ENCODE measurements around the gene FGR.

Gene FGR

DNA sequence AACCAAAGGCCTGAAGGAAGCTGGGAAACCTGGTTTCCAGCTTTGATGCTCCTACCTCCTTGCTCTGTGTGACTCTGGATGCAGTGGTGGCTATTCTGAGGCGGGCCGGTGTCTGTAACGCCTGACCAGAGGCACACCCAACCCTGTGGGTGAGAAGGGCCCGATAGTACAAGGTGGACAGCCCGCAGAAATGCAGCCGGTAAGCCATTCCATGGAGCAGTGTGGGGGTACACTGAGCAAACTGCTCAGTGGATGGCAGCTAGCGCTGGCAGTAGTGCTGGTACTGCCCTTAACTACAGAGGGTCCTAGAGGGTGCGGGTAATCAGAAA, 67.0 kb downstream of the FGR start:
- TF ChIP-seq, protein P1, sequence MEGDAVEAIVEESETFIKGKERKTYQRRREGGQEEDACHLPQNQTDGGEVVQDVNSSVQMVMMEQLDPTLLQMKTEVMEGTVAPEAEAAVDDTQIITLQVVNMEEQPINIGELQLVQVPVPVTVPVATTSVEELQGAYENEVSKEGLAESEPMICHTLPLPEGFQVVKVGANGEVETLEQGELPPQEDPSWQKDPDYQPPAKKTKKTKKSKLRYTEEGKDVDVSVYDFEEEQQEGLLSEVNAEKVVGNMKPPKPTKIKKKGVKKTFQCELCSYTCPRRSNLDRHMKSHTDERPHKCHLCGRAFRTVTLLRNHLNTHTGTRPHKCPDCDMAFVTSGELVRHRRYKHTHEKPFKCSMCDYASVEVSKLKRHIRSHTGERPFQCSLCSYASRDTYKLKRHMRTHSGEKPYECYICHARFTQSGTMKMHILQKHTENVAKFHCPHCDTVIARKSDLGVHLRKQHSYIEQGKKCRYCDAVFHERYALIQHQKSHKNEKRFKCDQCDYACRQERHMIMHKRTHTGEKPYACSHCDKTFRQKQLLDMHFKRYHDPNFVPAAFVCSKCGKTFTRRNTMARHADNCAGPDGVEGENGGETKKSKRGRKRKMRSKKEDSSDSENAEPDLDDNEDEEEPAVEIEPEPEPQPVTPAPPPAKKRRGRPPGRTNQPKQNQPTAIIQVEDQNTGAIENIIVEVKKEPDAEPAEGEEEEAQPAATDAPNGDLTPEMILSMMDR (IDR thresholded peaks at IDR 0.05; ENCODE audit: extremely low read depth, insufficient read depth, missing control alignments), result no peak
- no peak for DNase-seq (ENCODE audit: low spot score)
- in situ Hi-C loops (cut with MboI; ENCODE audit: low pct_unique_long_range_greater_than_20kb, low sequenced_read_pairs, unreplicated experiment), result no loop called here

DNA sequence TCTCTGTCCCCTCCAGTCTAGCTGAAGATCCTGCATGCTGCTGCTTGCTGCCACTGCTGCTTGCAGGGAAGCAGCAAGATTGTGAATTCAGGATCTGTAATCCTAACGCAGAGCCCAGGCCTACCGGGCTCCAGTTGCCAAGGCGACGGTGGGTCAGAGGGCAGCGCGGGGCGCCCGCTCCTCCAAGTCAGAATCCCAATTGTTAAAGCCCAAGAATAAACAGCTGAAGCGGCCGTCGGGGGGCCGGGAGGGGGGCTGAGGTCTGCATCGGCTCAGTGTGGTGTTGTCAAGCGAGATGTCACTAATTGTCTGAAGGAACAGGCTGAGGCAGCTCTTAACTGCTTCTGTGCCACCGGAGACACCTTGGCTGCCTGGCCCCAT, 67.8 kb downstream of the FGR start:
- no peak for DNase-seq (ENCODE audit: low spot score)
- in situ Hi-C loops (cut with MboI; ENCODE audit: low pct_unique_long_range_greater_than_20kb, low sequenced_read_pairs, unreplicated experiment), result no loop called here

GRCh38 chr1:27566462-27567145, 68.4 kb downstream of the FGR start:
- TF ChIP-seq, protein P1 (IDR thresholded peaks at IDR 0.05; ENCODE audit: extremely low read depth, insufficient read depth, missing control alignments), result no peak
- DNase-seq (ENCODE audit: low spot score), result no peak
- in situ Hi-C loops (cut with MboI; ENCODE audit: low pct_unique_long_range_greater_than_20kb, low sequenced_read_pairs, unreplicated experiment), result no loop called here

More for the DNA sequence above, 67.8 kb downstream of the FGR start:
- TF ChIP-seq, protein P1 (IDR thresholded peaks at IDR 0.05; ENCODE audit: extremely low read depth, insufficient read depth, missing control alignments), result no peak

DNA sequence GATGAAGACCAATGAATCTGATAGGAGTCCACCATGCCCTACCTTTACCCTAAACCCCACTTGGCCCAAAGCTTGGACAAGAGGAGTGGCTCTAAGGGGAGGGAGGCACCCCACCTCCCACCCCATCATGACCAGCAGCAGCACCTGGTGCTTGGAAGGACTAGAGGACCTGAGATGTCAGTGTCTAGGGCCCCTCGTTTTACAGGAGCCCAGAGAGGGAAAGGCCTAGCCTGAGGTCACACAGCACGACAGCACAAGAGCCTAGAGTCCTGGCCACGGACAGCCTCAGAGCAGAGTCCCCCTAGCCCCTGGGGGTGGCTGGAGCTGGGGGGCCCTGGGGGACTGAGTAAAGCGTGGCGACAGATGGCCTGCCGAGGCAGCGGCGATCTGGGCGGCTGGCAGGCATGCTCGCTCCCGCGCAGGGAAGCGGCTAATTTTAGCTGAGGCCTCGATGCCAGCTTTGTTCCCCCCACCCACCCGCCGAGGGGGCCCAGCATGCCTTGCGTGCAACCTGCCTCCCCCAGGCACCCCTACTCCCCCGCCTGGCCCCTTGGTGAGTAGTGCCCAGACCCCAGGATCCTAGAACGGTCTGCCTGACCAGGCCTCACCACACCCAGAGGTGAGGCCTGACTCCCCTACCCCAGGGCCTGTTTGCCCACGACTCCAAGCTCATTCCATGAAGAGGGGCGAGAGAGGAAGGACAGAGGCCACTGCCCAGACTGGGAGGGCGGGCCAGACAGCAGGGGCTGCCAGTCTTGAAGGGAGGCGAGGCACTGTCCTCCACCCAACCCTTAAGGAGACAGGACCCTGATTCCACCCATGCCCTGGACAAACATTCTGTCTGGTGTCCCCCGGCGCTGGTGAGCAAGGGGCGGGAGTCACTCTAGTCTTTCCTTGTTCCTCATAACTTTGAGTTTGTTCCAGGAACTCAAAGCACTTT, 70.0 kb downstream of the FGR start:
- TF ChIP-seq, protein P1 (IDR thresholded peaks at IDR 0.05; ENCODE audit: extremely low read depth, insufficient read depth, missing control alignments), result no peak
- in situ Hi-C loops (cut with MboI; ENCODE audit: low pct_unique_long_range_greater_than_20kb, low sequenced_read_pairs, unreplicated experiment), result no loop called here
- DNase-seq (ENCODE audit: low spot score), result no peak

DNA sequence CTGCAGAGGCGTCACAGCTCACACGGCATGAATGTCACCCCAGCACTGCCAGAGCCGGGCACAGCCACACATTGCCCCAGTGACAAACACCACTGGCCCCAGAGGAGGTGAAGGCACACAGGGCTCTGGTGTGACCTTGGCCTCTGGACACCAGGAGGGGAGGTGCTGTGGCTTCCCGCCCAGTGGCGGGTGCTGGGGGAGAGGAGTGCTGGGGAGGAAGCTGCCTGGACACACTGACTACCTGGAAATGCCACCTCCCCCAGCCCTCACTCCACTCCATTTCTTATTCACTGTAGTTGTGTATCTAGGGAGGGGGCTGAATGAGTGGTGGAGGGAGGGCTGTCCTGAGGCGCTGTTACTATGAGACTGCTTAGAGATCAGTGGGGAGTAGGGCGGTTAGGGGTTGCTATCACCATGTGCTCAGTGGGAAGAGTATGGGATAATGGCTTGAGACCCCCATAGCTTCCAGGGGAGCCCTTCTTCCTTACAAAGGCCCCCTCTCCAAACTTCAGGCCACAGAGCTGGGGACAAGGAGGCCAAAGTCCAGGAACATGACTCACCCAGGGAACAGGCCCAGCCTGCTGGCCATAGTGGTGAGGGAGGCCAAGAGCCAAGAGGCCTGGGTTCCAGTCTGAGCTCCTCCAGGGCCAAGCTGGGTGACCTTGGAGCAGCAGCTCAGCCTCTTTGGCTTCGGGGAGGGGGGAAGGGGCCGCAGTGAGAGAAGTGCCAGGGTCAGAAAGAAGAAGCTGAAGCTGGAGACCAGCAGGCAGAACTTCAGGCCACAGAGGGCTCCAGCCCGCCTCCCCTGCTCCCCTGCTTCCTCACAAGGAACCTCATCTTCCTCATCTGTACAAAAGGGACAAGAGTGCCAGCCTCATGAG, 71.2 kb downstream of the FGR start:
- TF ChIP-seq, protein P1 (IDR thresholded peaks at IDR 0.05; ENCODE audit: extremely low read depth, insufficient read depth, missing control alignments), result no peak
- no peak for DNase-seq (ENCODE audit: low spot score)
- in situ Hi-C loops (cut with MboI; ENCODE audit: low pct_unique_long_range_greater_than_20kb, low sequenced_read_pairs, unreplicated experiment), result no loop called here

- in situ Hi-C loops (cut with MboI; ENCODE audit: low pct_unique_long_range_greater_than_20kb, low sequenced_read_pairs, unreplicated experiment), result no loop called here
- TF ChIP-seq, protein P1 (IDR thresholded peaks at IDR 0.05; ENCODE audit: extremely low read depth, insufficient read depth, missing control alignments), result no peak
- DNase-seq (ENCODE audit: low spot score), result no peak
These were observed 71.7 kb downstream of the FGR start for GRCh38 chr1:27563341-27563590.

Data from GM13977 (cell line).